ENCODE data around the gene CPEB2. TPM values are rescaled to one million over a fixed set of nuclear protein-coding genes. Genes with fewer than 3 reads are reported as not detected.

Gene CPEB2
- total and polyA plus RNA-seq, 9 donors = 2.8 to 6.7 (median 5.3) TPM

DNA sequence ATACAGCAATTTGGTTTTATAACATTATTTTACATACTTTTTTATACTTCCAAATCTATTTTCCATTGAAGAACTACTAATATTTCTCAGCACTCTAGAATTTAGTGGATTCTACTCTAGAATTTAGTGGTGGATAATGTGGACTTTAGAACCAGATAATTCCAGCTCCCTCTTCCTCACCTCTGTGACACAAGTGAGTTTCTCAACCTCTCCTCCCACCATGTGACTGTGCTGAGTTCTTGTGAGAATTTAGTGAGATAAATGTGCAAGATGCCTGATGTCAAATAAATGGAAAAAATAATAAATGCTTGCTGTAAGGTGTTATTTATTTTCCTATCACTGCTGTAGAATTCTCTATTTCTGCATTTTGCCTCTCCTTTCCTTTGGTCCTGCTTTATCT is 107.3 kb downstream of the CPEB2 start:
- no peaks in the 10 kb centered on the region for H3K27me3 ChIP-seq (ENCODE audit: control insufficient read depth, insufficient read depth, low read length)
- no peak overlapping the region for H3K27ac ChIP-seq (ENCODE audit: low read length)
- H3K4me1 ChIP-seq (ENCODE audit: control insufficient read depth, insufficient read depth, low read length) = no peaks in the 10 kb centered on the region
- no peaks in the 10 kb centered on the region for H3K9me3 ChIP-seq (replicated peaks; ENCODE audit: control insufficient read depth, low read depth, low read length)
- DNase-seq = no peak
- no peaks in the 10 kb centered on the region for H3K36me3 ChIP-seq (ENCODE audit: control insufficient read depth, insufficient read depth, low read length)
- H3K4me3 ChIP-seq (ENCODE audit: low read length) = no peak overlapping the region

DNA sequence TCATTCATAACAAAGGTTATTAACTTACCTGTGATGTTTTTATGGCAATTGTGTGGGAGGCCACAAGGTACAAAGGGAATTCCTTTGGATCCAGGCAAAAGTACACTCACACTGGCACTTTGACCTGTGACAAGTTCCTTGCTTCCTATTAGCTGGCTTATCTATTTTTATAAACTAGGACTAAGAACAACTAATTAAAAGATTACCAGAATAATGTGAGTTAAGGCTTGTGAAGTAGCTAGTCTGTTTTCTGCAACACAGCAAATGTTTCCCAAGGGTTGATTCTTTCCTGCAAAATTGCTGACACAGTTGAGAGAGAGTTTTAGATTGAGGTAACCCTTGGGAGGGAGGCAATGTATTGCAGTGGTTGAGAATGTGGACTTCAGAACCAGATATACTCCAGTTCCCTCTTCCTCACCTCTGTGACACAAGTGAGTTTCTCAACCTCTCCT is 107.9 kb downstream of the CPEB2 start:
- Histone ChIP-seq H3K27ac (ENCODE audit: low read length) (no peak overlapping the region), H3K36me3 (ENCODE audit: control insufficient read depth, insufficient read depth, low read length) (no peaks in the 10 kb centered on the region), H3K4me3 (ENCODE audit: low read length) (no peak overlapping the region), H3K27me3 (ENCODE audit: control insufficient read depth, insufficient read depth, low read length) (no peaks in the 10 kb centered on the region), H3K9me3 (replicated peaks; ENCODE audit: control insufficient read depth, low read depth, low read length) (no peaks in the 10 kb centered on the region), H3K4me1 (ENCODE audit: control insufficient read depth, insufficient read depth, low read length) (no peaks in the 10 kb centered on the region)
- no peak for DNase-seq

GRCh38 chr4:15116509-15117079 is 114.3 kb downstream of the CPEB2 start:
- Histone ChIP-seq H3K36me3 (ENCODE audit: control insufficient read depth, insufficient read depth, low read length) (no peaks in the 10 kb centered on the region), H3K27ac (ENCODE audit: low read length) (no peak overlapping the region), H3K4me3 (ENCODE audit: low read length) (no peak overlapping the region), H3K9me3 (replicated peaks; ENCODE audit: control insufficient read depth, low read depth, low read length) (no peaks in the 10 kb centered on the region), H3K27me3 (ENCODE audit: control insufficient read depth, insufficient read depth, low read length) (no peaks in the 10 kb centered on the region), H3K4me1 (ENCODE audit: control insufficient read depth, insufficient read depth, low read length) (no peaks in the 10 kb centered on the region)
- no peak for DNase-seq
- no CpG with 5 or more reads among the region's 2 CpGs for WGBS (ENCODE audit: insufficient coverage)

DNA sequence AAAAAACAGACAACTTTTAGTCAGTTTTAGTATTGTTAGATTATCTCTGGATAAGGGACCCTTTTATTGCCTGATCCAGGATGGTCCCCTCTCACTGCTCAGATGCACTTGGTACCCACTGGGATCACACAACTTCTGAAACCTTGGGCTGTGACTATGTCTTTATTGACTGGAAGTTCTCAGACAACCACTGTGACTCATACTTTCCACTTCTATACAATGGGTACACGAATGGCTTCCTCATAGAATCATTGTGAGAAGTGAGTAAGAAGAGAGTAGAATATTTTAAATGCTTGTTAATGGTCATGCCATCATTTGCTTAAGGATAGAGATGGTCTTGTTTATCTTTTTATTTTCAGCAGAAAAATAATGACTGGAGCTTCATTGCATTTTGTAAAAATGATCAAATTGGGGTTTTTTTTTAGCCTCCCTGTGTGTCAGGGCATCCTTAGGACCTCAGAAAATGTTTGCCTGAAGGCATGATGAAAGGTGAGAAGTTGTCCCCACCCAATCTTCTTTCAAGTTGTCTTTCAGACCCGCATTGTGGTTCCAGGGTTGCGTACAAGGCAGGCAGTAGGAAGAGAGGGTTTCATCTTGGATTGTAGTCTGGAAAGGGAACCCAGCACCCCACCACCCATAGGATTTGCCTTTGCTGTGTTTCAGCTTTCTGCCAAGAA is 115.1 kb downstream of the CPEB2 start:
- Histone ChIP-seq H3K4me1 (ENCODE audit: control insufficient read depth, insufficient read depth, low read length) (no peaks in the 10 kb centered on the region), H3K9me3 (replicated peaks; ENCODE audit: control insufficient read depth, low read depth, low read length) (no peaks in the 10 kb centered on the region), H3K27ac (ENCODE audit: low read length) (no peak overlapping the region), H3K27me3 (ENCODE audit: control insufficient read depth, insufficient read depth, low read length) (no peaks in the 10 kb centered on the region), H3K36me3 (ENCODE audit: control insufficient read depth, insufficient read depth, low read length) (no peaks in the 10 kb centered on the region), H3K4me3 (ENCODE audit: low read length) (no peak overlapping the region)
- WGBS (ENCODE audit: insufficient coverage) = no CpG with 5 or more reads among the region's 3 CpGs
- DNase-seq = no peak

- no peaks in the 10 kb centered on the region for H3K9me3 ChIP-seq (replicated peaks; ENCODE audit: control insufficient read depth, low read depth, low read length)
- no peak overlapping the region for H3K4me3 ChIP-seq (ENCODE audit: low read length)
- H3K27me3 ChIP-seq (ENCODE audit: control insufficient read depth, insufficient read depth, low read length) = no peaks in the 10 kb centered on the region
- H3K27ac ChIP-seq (ENCODE audit: low read length) = no peak overlapping the region
- no peaks in the 10 kb centered on the region for H3K4me1 ChIP-seq (ENCODE audit: control insufficient read depth, insufficient read depth, low read length)
- no peaks in the 10 kb centered on the region for H3K36me3 ChIP-seq (ENCODE audit: control insufficient read depth, insufficient read depth, low read length)
- 46% methylated on average over 3 of the region's 4 CpGs for WGBS (ENCODE audit: insufficient coverage)
- no peak for DNase-seq
These were observed 116.0 kb downstream of the CPEB2 start for GRCh38 chr4:15118292-15118691.

All from muscle of leg (tissue), 11 donors.